Mesenchymal stem cell (in vitro differentiated cells and primary cell): ENCODE results near the gene VPS35L.

ENCODE experiments used
- DNase-seq: peaks from one replicate; pipeline ENCODE4 v3.0.0-alpha.2; 2013
- H2AFZ ChIP-seq: one replicate; pipeline ENCODE4 v1.6.1; 2013; ENCODE audit warnings: low read depth, mild to moderate bottlenecking, control low read depth, inconsistent platforms, low read length, moderate library complexity
- H2AK5ac ChIP-seq: 2 replicates; pipeline ENCODE4 v1.6.1; 2013; ENCODE audit warnings: low read length, moderate library complexity, mild to moderate bottlenecking, inconsistent platforms; ENCODE audit not compliant: severe bottlenecking
- H2BK120ac ChIP-seq: one replicate; pipeline ENCODE4 v1.6.1; 2013; ENCODE audit warnings: low read depth, mild to moderate bottlenecking, inconsistent platforms, low read length, moderate library complexity
- H2BK12ac ChIP-seq, 2 experiments: one replicate each; pipeline ENCODE4 v1.6.1; 2013; ENCODE audit warnings: inconsistent platforms in 2 of 2, low read length in 2 of 2, mild to moderate bottlenecking in 2 of 2, moderate library complexity in 2 of 2, control low read depth in 1 of 2
- H2BK15ac ChIP-seq: one replicate; pipeline ENCODE4 v1.6.1; 2013; ENCODE audit warnings: mild to moderate bottlenecking, low read depth, inconsistent platforms; ENCODE audit not compliant: poor library complexity, severe bottlenecking
- H2BK5ac ChIP-seq: 2 replicates; pipeline ENCODE4 v1.6.1; 2013; ENCODE audit warnings: low read depth, mild to moderate bottlenecking, low read length, control low read depth, inconsistent platforms; ENCODE audit not compliant: poor library complexity, severe bottlenecking
- H3K14ac ChIP-seq, 2 experiments: one replicate each; pipeline ENCODE4 v1.6.1; 2013; ENCODE audit warnings: inconsistent platforms in 2 of 2, low read length in 2 of 2, control low read depth in 1 of 2, mild to moderate bottlenecking in 1 of 2, moderate library complexity in 1 of 2
- H3K18ac ChIP-seq, 2 experiments: one replicate each; pipeline ENCODE4 v1.6.1; 2013; ENCODE audit warnings: inconsistent platforms in 2 of 2, low read length in 2 of 2, control low read depth in 1 of 2, low read depth in 1 of 2, mild to moderate bottlenecking in 1 of 2
- H3K23ac ChIP-seq, 2 experiments: one replicate each; pipeline ENCODE4 v1.6.1; 2013; ENCODE audit warnings: inconsistent platforms in 2 of 2, low read length in 2 of 2, mild to moderate bottlenecking in 2 of 2, moderate library complexity in 2 of 2, control low read depth in 1 of 2
- H3K27ac ChIP-seq: 2 replicates; pipeline ENCODE4 v1.5.1; 2013; ENCODE audit warnings: mild to moderate bottlenecking, moderate library complexity, low read length, control low read depth, inconsistent platforms; ENCODE audit not compliant: poor library complexity, severe bottlenecking
- H3K27me3 ChIP-seq, 2 experiments: 2 replicates each; pipeline versions ENCODE4 v1.6.1 to v1.7.0; 2013; ENCODE audit warnings: low read length in 2 of 2, mild to moderate bottlenecking in 2 of 2, moderate library complexity in 2 of 2, control low read depth in 1 of 2, inconsistent platforms in 1 of 2; ENCODE audit not compliant: control insufficient read depth in 1 of 2, insufficient read depth in 1 of 2
- H3K36me3 ChIP-seq, 2 experiments: 2 replicates each; pipeline versions ENCODE4 v1.6.1 to v1.7.0; 2013; ENCODE audit warnings: low read length in 2 of 2, control low read depth in 1 of 2, inconsistent platforms in 1 of 2, low read depth in 1 of 2, mild to moderate bottlenecking in 1 of 2; ENCODE audit not compliant: insufficient read depth in 2 of 2, control insufficient read depth in 1 of 2
- H3K4ac ChIP-seq, 2 experiments: one replicate each; pipeline ENCODE4 v1.6.1; 2013; ENCODE audit warnings: inconsistent platforms in 2 of 2, low read length in 2 of 2, mild to moderate bottlenecking in 2 of 2, moderate library complexity in 2 of 2, control low read depth in 1 of 2, low read depth in 1 of 2
- H3K4me1 ChIP-seq: 2 replicates; pipeline ENCODE4 v1.6.1; 2013; ENCODE audit warnings: low read depth, low read length, control low read depth; ENCODE audit not compliant: control insufficient read depth, insufficient read depth
- H3K4me2 ChIP-seq: 2 replicates; pipeline ENCODE4 v1.6.1; 2013; ENCODE audit warnings: low read length, mild to moderate bottlenecking, inconsistent platforms; ENCODE audit not compliant: poor library complexity, severe bottlenecking
- H3K4me3 ChIP-seq, 2 experiments: 2 replicates each; pipeline versions ENCODE4 v1.5.1 to v1.7.0; 2013; ENCODE audit warnings: low read length in 2 of 2, mild to moderate bottlenecking in 2 of 2, control low read depth in 1 of 2, low read depth in 1 of 2; ENCODE audit not compliant: insufficient read depth in 1 of 2
- H3K79me1 ChIP-seq: replicated peaks from 2 replicates; pipeline ENCODE4 v1.6.1; 2013; ENCODE audit warnings: mild to moderate bottlenecking, control low read depth, low read length, inconsistent platforms; ENCODE audit not compliant: poor library complexity, severe bottlenecking
- H3K9ac ChIP-seq: 2 replicates; pipeline ENCODE4 v1.7.0; 2013; ENCODE audit warnings: mild to moderate bottlenecking, low read length, moderate library complexity
- H3K9me3 ChIP-seq: 2 replicates; pipeline ENCODE4 v1.7.0; 2013; ENCODE audit warnings: mild to moderate bottlenecking, low read length; ENCODE audit not compliant: control insufficient read depth
- H4K8ac ChIP-seq: one replicate; pipeline ENCODE4 v1.6.1; 2013; ENCODE audit warnings: inconsistent platforms, mild to moderate bottlenecking, low read length, moderate library complexity
- H4K91ac ChIP-seq: one replicate; pipeline ENCODE4 v1.6.1; 2013; ENCODE audit warnings: mild to moderate bottlenecking, low read length, inconsistent platforms
- WGBS: methylation state at CpG from one replicate; pipeline ENCODE4 v1.1.7; 2013; ENCODE audit warnings: mixed read lengths; 5-methylcytosine and 5-hydroxymethylcytosine counted together

VPS35L gene

GRCh38 chr16:19588661-19589060 lies 33.2 kb downstream of the VPS35L start:
- H3K14ac ChIP-seq, result no peak overlapping the region
- peaks cover 23 to 47% of the 10 kb centered on the region in 2 experiments for H3K36me3 ChIP-seq
- no peaks in the 10 kb centered on the region for H3K4me1 ChIP-seq
- no peak overlapping the region for H2BK15ac ChIP-seq
- DNase-seq, result no peak
- no peak overlapping the region for H2AK5ac ChIP-seq
- H3K4me3 ChIP-seq, result no peak overlapping the region
- no peaks in the 10 kb centered on the region for H3K9me3 ChIP-seq
- H3K18ac ChIP-seq, result no peak overlapping the region
- H3K4me2 ChIP-seq, result no peak overlapping the region
- H3K79me1 ChIP-seq, result peaks cover 9% of the 10 kb centered on the region
- peak overlapping the region; percentile 75 for H3K9ac ChIP-seq
- no peak overlapping the region for H4K91ac ChIP-seq
- H3K4ac ChIP-seq, result no peak overlapping the region
- no peak overlapping the region for H3K27ac ChIP-seq
- H2BK12ac ChIP-seq, result no peak overlapping the region
- H2BK5ac ChIP-seq, result no peak overlapping the region
- H4K8ac ChIP-seq, result no peak overlapping the region
- H2AFZ ChIP-seq, result no peak overlapping the region
- H2BK120ac ChIP-seq, result no peak overlapping the region
- WGBS, result 100% methylated on average over 2 of the region's 5 CpGs
- no peaks in the 10 kb centered on the region for H3K27me3 ChIP-seq
- no peak overlapping the region for H3K23ac ChIP-seq

- peak overlapping the region in 1 of 2 experiments; percentile 43 for H3K18ac ChIP-seq
- H3K23ac ChIP-seq, result no peak overlapping the region
- H3K4me3 ChIP-seq, result no peak overlapping the region
- no peak overlapping the region for H3K4me2 ChIP-seq
- no peak overlapping the region for H2BK5ac ChIP-seq
- no peak overlapping the region for H2BK15ac ChIP-seq
- H3K9me3 ChIP-seq, result no peaks in the 10 kb centered on the region
- no peaks in the 10 kb centered on the region for H3K27me3 ChIP-seq
- H4K8ac ChIP-seq, result no peak overlapping the region
- 90% methylated on average over 4 of the region's 5 CpGs for WGBS
- H2AK5ac ChIP-seq, result no peak overlapping the region
- H3K4ac ChIP-seq, result peak overlapping the region in 1 of 2 experiments; percentile 57
- H2BK12ac ChIP-seq, result no peak overlapping the region
- H3K27ac ChIP-seq, result no peak overlapping the region
- peak; percentile 4 for DNase-seq
- H3K79me1 ChIP-seq, result peaks cover 9% of the 10 kb centered on the region
- no peak overlapping the region for H3K14ac ChIP-seq
- no peak overlapping the region for H4K91ac ChIP-seq
- H2AFZ ChIP-seq, result no peak overlapping the region
- H3K36me3 ChIP-seq, result peaks cover 26 to 46% of the 10 kb centered on the region in 2 experiments
- H2BK120ac ChIP-seq, result no peak overlapping the region
- H3K9ac ChIP-seq, result peak overlapping the region; percentile 75
- no peaks in the 10 kb centered on the region for H3K4me1 ChIP-seq
These were observed 33.6 kb downstream of the VPS35L start for GRCh38 chr16:19589106-19589505.

GRCh38 chr16:19589771-19590302 lies 34.3 kb downstream of the VPS35L start:
- Histone ChIP-seq H2BK12ac (no peak overlapping the region), H3K4me2 (no peak overlapping the region), H2BK5ac (no peak overlapping the region), H2AK5ac (no peak overlapping the region), H3K27me3 (no peaks in the 10 kb centered on the region), H3K4me1 (peaks cover 2% of the 10 kb centered on the region), H3K9ac (peak overlapping the region; percentile 75), H3K18ac (no peak overlapping the region), H3K23ac (no peak overlapping the region), H4K91ac (no peak overlapping the region), H3K27ac (no peak overlapping the region), H4K8ac (no peak overlapping the region), H3K79me1 (peaks cover 7% of the 10 kb centered on the region), H3K9me3 (no peaks in the 10 kb centered on the region), H3K36me3 (peaks cover 29 to 51% of the 10 kb centered on the region in 2 experiments), H3K4ac (no peak overlapping the region), H2BK15ac (no peak overlapping the region), H3K4me3 (no peak overlapping the region), H2AFZ (no peak overlapping the region), H2BK120ac (no peak overlapping the region), H3K14ac (no peak overlapping the region)
- DNase-seq, result peak; percentile 86
- WGBS, result 8% methylated on average over 1 of the region's 8 CpGs

GRCh38 chr16:19595043-19595767 lies 39.7 kb downstream of the VPS35L start:
- Histone ChIP-seq H3K23ac (no peak overlapping the region), H3K27me3 (no peaks in the 10 kb centered on the region), H3K14ac (peak overlapping the region in 1 of 2 experiments; percentile 35), H4K91ac (peak overlapping the region; percentile 18), H2BK15ac (no peak overlapping the region), H3K4me1 (peaks cover 12% of the 10 kb centered on the region), H2BK12ac (peak overlapping the region; percentile 28 to 68), H2AFZ (no peak overlapping the region), H3K4me3 (no peak overlapping the region), H4K8ac (peak overlapping the region; percentile 47), H3K36me3 (peaks cover 38 to 71% of the 10 kb centered on the region in 2 experiments), H2BK5ac (peak overlapping the region; percentile 85), H3K4me2 (peak overlapping the region; percentile 3), H3K79me1 (peaks cover 14% of the 10 kb centered on the region), H3K18ac (peak overlapping the region; percentile 58 to 76), H3K9me3 (no peaks in the 10 kb centered on the region), H2BK120ac (no peak overlapping the region), H3K27ac (peak overlapping the region; percentile 91), H3K4ac (peak overlapping the region; percentile 46 to 47), H2AK5ac (peak overlapping the region; percentile 99), H3K9ac (no peak overlapping the region)
- peak; percentile 82 for DNase-seq
- 46% methylated on average over 19 of the region's 19 CpGs for WGBS
